Stimulated activated CD8-positive, alpha-beta memory T cell treated with anti-CD3 and anti-CD28 coated beads, Interleukin-4, amount 100 ng/mL, for 24 hours (primary cell): Measurements from ENCODE around the gene PGAM1.
A peak's percentile ranks its signal among the peaks of the same experiment; 100 is the strongest.
"Not testable (repeated sequence)": the region's sequence is repeated elsewhere in the genome, so short reads cannot be mapped to it uniquely, and the experiment has no call there.

Experiments
- DNase-seq: peaks from one replicate; pipeline ENCODE4 v3.0.0-alpha.2; 2020; ENCODE audit warnings: low read depth

PGAM1 gene

DNA sequence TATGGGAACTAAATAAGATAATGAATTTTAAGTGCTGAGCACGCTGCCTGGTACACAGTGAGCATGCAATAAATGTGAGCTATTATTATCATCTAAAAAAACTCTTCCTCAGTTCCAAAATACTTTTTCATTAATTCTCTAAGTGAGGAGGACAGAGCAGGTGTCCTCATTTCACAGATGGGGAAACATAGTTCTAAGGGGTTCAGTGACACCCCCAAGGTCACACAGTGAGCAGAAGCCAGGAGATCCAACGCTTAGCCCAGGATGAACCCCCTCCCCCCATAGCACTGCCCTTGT, 18.1 kb upstream of the PGAM1 start:
- no peak for DNase-seq

DNA sequence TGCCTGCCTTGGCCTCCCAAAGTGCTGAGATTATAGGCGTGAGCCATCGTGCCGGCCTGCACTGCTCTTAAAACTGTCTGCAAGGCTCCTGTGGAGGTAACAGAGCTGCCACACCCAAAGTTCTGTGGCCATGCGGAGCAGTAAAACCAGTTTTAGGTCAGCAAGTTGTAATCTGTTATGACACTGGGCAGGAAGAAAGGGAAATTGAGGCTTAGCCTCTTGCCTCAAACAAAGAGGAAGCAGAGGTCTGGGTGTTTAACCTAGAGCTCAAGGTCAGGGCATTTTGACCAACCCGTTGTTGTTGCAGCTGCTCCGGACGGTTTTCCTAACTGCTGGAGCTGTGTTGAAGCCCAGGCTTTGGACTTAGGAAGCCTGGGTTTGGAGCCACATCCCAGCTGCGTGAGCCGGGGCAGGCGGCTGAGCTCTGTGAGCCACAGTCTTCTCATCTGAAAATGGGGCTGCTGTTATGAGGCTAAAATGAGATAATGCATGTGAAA, 17.4 kb upstream of the PGAM1 start:
- no peak for DNase-seq

DNA sequence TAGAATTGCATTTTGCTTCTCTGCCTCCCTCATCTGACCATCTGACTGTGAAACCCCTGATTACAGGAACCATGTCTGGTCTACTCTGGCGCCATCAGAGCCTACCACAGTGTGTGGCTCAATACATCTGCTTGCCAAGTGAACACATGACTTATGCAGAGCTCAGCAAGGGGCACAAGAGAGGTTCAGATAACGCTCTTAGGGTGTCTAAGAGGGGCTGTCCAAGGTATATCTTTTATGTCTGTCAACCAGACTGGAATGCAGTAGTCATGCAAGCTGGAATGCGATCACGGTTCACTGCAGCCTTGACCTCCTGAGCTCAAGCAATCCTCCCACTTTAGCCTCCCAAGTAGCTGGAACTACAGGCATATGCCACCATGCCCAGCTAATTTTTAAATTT, 14.6 kb upstream of the PGAM1 start:
- DNase-seq, result no peak

DNA sequence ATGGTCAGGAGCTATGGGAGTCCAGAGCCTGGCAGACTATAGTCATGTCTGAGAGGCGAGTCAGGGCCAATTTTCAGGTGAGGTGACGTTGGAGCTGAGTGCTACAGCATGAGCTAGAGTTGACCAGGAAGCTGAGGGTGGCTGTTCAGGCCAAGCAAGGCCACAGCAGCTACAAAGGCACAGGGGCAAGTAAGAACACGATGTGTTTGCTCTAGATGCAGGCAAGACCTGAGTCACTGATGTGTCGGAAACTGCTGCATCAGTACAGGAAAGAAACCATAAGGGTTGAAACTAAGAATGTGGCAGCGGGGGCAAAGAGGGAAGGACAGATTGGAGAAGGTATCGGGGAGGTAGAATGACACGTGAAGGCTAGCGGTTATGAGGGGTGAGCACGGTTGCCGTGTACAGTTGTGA, 13.1 kb upstream of the PGAM1 start:
- peak; percentile 34 for DNase-seq

DNA sequence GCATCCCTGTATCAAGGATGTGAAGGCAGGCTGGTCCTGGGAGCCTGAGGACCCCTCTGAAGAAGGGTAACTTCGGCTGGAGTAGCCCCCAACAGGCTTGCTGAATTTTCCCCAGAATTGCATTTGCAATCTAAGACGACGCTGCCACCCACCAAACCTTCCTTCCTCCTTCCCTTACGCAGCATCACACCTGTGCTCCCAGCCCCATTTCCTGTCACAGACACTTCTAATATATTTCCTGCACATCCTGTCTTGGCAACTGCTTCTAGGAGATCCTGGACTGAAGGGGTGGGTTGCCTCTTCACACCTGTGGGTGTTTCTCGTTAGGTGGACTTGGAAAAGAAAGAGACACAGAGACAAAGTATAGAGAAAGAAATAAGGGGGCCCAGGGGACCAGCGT, 9.4 kb upstream of the PGAM1 start:
- DNase-seq, result no peak

DNA sequence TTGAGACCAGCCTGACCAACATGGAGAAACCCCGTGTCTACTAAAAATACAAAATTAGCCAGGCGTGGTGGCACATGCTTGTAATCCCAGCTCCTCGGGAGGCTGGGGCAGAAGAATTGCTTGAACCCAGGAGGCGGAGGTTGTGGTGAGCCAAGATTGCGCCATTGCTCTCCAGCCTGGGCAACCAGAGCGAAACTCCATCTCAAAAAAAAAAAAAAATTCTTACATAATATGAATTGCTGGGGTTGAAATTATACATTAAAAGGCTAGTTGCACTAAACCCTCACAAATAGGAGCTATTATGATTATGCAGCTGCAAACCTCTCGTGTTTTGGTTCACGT, 2.3 kb upstream of the PGAM1 start:
- not testable (repeated sequence) for DNase-seq

DNA sequence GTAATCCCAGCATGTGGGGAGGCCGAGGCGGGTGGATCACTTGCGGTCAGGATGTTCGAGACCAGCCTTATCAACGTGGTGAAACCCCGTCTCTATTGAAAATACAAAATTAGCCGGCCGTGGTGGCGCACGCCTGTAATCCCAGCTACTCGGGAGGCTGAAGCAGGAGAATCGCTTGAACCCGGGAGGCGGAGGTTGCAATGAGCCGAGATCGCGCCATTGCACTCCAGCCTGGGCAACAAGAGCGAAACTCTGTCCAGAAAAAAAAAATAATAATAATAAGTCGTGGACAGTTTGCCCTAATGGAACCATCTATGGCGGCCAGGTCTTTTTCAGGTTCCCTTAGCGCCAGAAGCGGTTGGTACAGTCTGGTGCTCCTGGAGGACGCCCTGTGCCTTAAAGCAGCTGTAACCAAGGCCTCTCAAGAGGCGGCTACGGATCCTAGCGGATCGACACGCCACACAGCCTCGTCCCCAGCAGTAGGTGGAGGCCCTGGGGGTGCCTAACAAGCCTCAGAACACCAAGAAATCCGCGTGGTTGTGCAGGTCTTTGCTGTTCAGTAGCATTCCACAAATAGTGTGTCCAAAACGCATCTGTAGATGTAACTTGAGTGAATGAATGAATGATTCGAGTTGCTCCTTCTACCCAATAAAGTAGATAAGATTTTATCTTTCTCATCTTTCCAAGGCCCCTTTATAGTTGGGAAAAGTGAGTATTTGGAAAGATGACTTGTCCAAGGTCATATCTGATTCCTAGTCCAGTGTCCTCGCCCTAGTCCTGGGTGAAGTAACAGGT, 982 bp downstream of the PGAM1 start:
- no peak for DNase-seq

DNA sequence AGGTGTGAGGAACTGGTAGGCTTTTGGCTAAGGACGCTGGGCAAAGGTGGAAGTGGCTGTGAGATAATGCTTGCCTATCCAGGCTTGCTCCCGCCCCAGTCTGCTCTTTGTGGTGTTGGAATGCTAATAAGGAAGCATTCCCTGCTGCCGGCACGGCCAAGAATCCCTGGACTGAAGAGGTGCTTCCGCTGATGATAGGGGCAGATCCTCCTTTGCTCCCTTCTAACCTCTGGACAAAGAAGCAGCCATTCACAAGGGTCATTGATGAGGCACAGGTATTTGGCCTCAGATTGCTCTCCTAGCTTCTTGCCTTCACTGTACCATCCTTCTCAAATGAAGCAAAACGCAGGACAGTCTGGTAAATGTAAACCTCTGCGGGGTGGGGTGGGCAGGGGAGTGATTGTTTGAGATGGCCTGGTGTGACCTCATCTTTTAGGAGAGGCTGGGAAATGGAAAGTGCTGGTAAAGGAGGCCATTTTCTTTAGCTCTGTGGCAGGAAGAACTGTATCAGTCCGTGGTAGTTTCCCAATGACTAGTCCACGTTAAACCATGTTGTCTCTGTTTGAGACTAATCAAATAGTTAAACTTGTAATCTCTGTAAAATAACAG, 1.7 kb downstream of the PGAM1 start:
- DNase-seq, result no peak

DNA sequence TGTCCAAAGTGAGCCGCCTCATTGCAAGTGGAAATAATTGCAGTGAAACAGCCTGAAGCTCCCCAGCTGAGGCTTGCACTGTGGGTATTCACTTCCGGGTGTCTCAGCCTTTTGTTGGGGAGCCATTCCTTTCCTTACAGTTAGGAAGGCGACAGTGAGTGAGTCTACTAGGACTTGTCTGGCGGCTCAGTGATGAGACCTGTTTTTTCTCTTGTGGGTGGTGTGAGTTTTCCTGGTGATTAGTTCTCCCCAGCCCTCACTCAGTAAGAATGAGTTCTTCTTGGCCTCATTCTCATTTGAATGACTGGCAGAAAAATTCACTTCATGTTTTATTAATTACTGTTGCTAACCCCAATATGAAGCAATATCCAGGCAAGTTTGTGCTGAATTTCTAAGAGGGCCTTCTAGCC, 2.6 kb downstream of the PGAM1 start:
- no peak for DNase-seq

DNA sequence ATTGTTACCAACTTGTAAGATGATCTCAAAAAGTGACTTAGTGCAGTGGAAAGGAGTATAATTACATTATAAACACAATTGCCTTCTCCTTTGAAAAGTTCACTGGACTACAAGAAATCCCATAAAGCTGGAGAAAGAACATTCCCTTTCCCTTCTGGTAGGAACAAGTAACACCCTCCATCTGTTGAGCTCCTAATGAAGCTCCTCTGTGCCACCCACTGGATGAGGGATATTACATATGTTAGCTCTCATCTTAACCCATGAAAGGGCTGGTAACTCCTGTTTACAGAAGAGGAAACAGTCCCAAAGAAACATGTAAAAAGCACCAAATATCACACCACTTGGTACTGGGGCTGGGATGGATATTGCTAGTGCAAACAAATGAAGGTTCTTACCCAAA, 8.1 kb downstream of the PGAM1 start:
- no peak for DNase-seq

DNA sequence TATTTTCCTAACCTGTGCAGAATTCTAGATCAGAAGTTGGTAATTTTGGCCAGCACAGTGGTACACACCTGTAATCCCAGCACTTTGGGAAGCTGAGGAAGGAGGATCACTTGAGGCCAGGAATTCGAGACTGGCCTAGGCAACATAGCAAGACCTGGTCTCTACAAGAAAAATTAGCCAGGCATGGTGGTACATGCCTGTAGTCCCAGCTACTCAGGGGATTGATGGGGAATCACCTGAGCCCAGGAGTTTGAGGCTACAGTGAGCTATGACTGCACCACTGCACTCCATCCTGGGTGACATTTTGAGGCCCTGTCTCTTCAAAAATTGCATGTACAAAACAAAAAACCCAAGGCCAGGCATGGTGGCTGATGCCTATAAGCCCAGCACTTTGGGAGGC, 8.6 kb downstream of the PGAM1 start:
- DNase-seq, result no peak

DNA sequence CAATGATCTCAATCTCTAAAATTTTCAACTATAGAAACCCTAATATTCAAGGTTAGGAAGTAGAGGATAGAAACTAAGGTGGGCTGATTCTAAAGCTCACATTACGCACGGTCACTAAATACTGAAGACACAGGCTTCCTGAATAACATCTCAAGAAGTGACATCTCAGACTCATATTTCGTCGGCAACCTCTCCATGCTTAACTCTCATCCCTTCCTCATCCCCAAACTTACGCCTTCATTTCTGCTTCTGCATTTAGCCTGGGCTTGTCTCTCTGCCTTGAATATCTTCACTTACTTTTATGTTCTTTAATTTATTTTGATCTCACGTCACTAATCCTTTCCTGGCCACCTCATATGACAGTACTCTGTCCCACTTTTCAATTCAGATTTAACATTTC, 9.2 kb downstream of the PGAM1 start:
- DNase-seq, result no peak

DNA sequence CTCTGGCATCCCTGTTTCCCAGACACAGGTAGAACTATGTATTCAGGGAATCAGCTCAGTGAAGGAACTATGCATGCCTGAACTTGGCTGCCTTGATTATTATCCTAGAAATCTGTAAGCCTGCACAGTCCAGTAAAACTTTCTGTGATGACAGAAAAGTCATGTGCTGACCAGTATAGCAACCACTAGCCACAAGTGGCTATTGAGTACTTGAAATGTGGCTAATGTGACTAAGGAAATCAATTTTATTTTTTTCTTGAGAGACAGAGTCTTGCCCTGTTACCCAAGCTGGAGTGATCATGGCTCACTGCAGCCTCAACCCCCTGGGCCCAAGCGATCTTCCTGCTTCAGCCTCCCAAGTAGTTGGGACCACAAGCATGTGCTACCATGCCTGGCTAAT, 16.3 kb downstream of the PGAM1 start:
- DNase-seq, result no peak

DNA sequence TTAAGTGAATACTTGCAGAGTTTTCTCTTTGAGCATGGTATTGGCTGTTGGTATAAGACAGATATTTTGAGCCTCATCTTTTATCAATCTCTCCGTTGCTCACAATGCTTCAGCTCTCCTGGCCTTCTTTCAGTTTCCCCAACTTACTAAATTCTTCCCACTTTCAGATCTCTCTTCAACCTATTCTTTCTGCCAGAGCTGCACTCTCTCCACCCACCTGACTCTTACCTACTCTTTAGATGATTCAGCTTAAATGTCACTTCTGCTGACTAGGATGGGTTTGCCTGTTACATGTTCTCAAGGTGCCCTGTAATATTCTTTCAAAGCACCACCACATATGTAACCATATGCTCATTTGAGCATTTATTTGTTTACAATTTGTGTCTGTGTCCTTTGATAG, 18.2 kb downstream of the PGAM1 start:
- no peak for DNase-seq

DNA sequence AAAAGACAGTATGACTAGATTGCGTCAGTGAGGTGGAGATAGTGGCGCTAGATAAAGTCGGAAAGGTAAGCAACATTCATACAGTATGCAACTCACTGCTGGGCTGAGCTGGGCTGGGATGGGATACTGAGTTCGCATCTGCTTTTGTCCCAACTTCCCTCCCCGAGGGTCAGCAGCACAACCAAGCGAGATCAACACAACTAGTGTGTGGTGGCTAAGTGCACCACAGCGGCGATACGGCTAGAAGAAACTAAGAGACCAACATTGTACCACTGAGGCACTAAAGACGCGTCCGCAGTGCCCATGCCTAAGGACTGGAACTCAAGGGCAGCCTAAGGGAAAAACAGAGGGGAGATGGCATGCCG, 19.3 kb downstream of the PGAM1 start:
- DNase-seq, result no peak

DNA sequence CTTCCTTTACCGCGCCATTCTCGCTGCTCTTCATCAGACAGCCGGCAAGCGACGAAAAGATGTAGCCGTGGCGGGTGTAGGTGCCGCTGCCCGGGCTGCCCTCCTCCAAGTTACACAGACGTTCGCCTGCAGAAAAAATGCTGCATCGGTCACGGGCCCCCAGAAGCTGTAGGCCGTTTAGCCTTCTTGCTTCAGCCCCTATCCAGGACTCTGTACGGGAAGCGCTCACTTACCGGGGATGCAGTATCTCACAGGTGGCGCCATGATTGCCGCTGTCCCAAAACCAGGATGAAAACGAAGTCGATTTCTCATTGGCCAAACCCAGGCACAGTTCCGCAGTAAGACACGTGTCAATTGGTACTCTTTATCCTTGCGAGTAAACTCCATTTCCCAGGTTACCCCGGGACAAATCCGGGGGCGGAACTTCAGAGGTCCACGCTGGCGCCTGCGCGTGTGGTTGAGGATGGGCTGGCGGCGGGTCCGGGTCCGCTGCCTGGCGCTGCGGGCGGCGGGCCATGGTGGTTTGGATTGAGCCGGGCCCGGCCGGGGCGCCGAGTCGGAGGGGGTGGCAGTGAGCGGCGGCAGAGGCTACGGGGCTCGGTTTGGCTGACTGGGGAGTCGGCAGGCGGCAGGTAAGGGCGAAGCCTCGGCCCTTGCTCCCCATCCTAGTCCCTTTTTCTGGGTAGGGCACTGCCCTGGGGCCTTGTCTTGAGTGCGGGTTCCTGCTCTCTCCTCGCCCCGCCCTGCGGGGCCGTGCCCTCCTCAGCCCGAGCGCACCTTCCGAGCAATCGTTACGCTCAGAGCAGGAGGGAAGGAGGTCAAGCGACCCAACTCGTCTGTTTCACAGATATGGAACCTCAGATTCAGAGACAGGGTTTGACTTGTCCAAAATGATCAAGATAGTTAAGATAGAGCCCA, 20.0 kb downstream of the PGAM1 start, which contains the start of the genes EXOSC1 and ZDHHC16:
TSS of gene EXOSC1 (minus strand) at position 285 of the 918 bp plus-strand sequence. CDS start at position 264, 21 bp downstream.
TSS of gene ZDHHC16 (plus strand) at position 454 of the 918 bp plus-strand sequence. CDS start 5,501 bp downstream, outside the sequence.
- peak; percentile 88 for DNase-seq

DNA sequence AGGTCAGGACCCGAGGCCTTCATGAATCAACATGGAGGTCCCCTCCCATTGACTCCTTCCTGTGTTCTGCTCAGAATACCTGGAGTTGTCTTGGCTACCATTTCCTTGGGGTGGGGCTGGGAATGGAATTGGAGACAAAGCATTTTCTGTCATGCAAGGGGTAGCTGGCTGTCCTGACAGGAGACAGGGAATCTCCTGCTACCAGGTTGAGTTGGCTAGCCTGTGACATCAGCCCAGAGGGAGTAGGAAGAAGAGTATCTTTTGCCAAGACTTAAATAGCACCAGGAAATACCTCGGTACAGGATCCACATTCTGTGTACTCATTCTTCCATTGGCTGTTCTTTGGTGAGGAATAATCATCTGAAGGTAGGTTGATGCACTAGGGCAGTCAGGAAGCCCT, 24.8 kb downstream of the PGAM1 start:
- no peak for DNase-seq

DNA sequence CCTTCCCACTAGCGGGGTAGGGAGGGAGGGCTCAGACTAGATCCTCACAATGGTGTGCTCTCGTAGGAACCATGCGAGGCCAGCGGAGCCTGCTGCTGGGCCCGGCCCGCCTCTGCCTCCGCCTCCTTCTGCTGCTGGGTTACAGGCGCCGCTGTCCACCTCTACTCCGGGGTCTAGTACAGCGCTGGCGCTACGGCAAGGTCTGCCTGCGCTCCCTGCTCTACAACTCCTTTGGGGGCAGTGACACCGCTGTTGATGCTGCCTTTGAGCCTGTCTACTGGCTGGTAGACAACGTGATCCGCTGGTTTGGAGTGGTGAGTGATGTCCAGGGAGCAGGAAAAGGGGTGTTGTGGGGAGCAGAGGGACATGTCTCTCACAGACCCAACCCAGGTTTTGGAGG, 25.6 kb downstream of the PGAM1 start:
- DNase-seq, result no peak

DNA sequence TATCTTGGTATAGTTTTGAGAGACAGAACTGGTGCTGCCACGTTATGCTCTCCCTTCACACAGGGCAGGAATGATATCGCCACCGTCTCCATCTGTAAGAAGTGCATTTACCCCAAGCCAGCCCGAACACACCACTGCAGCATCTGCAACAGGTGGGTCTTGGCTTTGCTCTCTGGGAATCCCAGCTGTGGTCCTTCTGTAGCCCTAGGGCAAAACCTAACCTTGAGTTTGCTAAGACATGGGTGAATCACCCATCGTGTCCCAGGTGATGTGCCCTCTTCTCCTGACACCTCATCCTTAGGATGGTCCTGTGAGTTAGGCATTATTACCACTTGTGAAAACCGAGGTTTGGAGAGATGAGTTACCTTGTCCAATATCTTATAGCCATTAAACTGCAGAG, 26.4 kb downstream of the PGAM1 start:
- DNase-seq, result no peak

DNA sequence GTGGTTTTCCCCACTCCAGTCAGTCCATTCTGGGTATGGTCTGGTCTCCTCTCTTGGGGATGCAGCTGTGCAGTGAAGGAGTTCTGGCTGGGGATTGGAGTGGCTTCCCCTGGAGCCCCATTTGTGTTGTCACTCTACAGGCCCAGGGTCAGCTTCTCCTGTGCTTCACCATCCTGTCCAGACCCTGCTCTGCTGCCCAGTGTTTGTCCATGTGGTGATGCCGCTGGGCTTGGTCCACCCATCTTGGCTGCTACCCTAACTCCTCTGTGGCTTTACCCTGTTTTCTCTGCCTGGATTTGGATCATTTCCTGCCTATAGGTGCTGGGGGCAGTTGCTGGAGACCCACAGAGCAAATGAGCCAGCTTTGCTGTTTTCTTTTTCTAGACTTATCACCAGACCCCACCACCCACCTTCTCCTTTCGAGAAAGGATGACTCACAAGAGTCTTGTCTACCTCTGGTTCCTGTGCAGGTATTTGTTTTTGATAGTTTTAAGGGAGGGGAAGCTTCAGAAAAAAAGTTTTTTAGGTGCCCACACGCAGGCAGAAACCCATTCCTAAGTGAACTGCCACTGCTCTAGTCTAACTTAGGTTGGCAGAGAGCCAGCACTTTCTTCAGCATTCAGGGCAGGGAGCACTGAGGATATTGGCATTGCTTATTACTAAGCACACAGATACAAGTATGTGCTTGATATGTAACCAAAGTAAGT, 28.5 kb downstream of the PGAM1 start:
- no peak for DNase-seq

DNA sequence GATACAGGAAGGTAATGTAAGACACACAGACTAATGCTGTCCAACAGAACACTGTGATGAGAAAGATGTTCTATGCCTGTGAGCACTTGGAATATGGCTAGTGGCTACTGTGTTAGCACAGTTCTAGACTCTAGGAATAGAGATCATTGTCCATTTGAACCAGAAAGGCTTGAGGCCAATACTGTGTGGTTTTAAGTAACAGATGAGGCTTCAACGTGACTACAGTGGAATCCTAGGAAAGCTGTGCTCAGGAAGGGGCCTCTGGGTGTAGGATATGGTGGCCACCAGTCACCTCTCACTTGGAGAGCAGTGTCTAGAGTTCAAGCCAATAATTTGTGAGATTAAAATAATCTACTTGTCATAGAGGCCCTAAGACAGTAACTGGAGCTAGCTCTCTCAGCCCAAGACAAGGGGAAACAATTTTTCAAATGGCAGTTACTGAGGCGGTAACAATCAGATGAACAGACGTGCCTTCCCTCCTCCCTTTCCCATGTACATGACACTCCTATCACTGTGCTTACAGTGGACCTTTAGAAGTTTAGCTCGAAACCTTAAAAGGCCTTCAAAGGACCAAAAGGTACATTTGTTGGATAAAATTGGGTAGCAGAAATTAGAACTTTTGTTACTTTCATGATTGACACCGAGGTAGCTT, 30.2 kb downstream of the PGAM1 start:
- DNase-seq, result no peak

DNA sequence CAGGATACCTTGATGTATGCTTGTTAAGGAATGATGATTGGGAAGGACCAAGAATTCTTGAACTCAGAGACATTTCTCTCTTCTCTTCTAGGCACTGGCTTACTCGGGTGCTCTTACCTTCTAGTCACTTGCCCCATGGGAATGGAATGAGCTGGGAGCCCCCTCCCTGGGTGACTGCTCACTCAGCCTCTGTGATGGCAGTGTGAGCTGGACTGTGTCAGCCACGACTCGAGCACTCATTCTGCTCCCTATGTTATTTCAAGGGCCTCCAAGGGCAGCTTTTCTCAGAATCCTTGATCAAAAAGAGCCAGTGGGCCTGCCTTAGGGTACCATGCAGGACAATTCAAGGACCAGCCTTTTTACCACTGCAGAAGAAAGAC, 30.7 kb downstream of the PGAM1 start:
- DNase-seq, result no peak
